Activated CD4-positive, CD25-positive, alpha-beta regulatory T cell treated with anti-CD3 and anti-CD28 coated beads, Interleukin-2, amount 50 U/mL, for 72 hours (primary cell): ENCODE data around the gene ZNF567.
"Not testable (repeated sequence)": the region's sequence is repeated elsewhere in the genome, so short reads cannot be mapped to it uniquely, and the experiment has no call there.

Source experiments
- DNase-seq: peaks from one replicate; pipeline ENCODE4 v3.0.0; 2021

The ZNF567 gene

DNA sequence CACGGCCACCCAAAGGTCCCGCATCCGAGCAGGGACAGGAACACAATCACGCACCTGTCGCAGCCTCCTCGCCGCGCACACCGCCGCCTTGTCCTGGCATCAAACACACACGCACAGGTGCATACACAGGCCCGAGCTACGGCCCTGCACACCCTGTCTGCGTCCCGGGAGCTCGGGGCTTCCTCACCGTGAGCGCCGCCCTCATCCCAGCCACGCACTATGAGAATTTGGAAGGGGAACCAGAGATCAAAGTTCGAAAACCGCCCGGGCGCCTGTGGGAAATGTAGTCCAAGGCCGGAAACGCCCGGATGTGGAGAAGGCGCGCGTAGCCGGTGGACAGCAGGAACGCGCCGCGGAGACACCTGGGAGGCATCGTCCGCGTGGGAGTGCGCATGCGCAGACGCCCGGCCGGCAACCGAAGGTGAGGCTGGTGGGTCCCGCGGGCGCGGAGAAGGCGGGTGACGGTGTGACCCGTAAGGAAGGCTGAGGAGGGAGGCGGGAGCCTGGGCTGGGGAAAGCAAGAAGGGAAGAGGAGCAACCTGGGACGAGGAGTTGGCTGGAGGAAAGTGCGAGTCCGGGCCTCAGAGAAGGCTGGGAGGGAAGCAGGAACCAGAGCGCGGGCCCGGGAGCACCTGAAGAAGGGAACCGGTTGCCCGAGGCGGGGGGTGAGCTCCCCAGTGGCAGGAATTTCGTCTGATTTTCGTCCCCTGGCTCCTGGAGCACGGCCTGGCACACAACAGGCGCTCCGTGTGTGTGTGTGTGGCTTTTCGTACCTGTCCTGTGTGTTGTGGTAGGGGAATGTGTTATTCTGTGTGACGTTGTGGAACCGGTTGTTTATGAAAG is at the start of gene ZNF567:
ZNF567 (plus strand) TSS at position 399 of the 843 bp plus-strand sequence. CDS start 7,256 bp downstream, outside the sequence.
- DNase-seq: peak; percentile 98

DNA sequence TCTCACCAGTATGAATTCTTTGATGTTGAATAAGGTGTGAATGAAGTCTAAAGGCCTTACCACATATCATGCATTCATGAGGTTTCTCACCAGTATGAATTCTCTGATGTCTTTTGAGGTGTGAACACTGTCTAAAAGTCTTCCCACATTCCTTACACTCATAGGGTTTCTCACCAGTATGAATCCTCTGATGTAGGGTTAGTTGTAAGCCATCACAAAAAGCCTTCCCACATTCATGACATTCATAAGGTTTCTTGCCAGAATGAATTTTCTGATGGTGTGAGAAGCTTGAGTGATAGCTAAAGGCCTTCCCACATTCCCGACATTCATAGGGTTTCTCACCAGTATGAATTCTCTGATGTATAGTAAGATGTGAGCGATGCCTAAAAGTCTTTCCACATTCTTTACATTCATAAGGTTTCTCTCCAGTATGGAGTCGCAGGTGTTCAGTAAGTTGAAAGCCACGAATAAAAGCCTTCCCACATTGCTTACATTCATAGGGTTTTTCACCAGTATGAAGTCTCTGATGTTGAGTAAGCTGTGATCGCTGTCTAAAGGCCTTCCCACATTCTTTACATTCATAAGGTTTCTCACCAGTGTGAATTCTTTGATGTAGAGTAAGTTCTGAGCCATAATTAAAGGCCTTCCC is 48.4 kb upstream of the ZNF567 start:
- no peak for DNase-seq

DNA sequence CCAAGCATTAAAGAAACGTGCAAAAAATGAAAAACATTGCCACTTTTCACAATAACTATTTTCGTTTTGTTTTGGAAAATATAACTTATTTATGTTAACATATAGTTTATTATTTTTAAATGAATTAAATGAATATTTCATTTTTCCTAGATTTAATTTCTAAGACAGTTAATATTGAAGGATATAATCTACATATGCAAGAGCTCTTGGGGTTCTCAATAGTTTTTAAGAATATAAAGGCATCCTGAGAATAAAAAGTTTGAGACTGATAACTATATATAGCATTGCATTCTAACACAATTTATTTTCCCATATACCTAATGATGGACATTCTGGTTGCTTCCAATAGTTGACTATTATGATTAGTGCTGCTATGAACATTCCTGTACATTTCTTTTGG is 40.7 kb upstream of the ZNF567 start:
- DNase-seq: no peak

DNA sequence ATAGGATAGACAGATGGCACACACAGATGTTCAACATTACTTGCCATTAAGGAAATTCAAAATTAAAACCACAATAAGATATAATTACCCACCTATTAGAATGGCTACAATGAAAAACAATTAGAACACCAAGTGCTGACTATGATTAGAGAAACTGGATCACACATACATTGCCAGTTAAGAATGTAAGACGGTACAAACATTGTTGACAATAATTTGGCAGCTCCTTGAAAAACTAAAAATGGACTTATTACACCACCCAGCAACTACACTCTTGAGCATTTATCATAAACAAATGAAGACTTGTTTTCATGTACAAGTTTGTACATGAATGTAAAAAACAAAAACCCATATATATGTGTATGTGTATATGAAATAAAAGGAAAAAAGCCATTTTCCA is 34.5 kb upstream of the ZNF567 start:
- no peak for DNase-seq

DNA sequence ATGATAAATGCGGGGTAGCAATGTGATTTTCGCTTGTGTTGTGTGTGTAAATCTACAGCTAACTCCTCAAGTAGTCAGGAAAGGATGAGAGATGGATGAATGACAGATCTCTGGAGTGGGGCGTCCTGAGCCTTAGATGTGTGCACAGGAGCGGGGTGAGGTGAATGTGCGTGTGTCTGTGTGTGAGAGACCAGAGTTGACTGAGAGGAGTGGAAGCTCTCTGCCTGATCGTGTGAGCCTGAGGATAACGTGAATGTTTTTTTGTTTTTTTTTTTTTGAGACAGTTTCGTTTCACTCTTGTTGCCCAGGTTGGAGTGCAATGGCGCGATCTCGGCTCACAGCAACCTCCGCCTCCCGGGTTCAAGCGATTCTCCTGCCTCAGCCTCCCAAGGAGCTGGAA is 21.6 kb upstream of the ZNF567 start:
- DNase-seq: no peak

DNA sequence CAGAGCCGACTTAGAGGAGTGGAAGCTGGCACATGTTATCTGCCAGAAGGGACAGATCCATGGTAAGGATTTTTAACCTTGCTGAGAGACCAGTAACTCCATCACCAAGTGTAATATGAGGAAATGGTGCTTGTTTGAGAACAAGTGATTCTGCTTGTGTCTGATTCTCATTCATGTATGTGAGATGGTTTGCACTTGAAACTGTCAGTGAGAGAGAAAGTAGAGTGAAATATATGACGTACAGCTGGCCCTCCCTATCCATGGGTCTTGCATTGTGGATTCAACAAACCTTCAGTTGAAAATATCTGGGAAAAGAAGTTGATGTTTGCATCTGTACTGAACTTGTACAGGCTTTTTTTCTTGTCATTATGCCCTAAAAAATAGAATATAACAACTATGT is 18.8 kb upstream of the ZNF567 start:
- no peak for DNase-seq

DNA sequence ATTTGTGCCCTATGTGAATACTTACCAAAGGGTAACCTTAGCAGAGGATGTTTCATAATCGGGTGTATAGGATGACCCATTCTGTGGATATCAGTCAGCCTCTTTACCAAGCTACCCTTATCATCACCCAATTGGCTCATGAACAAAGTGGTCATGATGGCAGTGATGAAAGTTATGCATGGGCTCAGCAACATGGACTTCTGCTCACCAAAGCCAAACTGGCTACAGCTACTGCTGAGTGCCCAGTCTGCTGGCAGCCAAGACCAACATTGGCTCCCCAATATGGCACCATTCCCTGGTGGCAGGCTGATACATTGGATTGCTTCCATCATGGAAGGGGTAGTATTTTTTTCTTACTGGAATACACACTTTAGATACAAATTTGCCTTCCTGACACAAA is 15.0 kb upstream of the ZNF567 start:
- no peak for DNase-seq

- DNase-seq: no peak
Observed at GRCh38 chr19:36674201-36674600, 13.2 kb upstream of the ZNF567 start.

DNA sequence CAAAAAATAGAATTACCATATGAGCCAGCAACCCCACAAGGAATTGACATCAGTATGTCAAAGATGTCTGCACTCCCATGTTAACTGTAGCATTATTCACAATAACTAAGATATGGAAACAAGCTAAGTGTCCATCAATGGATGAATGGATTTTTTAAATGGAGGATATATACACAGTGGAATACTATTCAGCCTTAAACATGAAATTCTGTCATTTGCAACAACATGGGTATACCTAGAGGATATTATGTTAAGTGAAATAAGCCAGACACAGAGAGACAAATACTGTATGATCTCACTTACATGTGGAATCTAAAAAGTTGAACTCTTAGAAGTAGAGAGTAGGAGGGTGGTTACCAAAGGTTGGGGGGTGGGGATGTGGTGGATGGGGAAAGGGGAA is 8.0 kb upstream of the ZNF567 start:
- DNase-seq: no peak

DNA sequence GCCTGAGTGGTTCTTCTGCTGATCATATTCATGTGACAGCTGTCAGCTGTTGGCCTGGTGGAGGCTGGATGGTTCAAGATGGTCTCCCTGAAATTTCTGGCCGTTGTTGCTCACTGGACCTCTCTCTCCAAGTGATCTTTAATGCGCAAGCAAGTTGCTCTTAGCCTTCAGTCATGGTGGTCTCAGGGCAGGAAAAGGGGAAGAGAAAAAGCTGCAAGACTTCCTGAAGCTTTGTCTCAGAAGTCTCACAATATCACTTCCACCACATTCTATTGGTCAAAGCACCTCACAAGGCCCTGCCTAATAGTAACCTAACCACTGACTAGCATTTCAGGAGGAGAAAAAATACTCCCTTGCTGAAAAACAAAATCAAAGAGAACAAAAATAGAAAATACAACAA is 1.6 kb upstream of the ZNF567 start:
- DNase-seq: no peak

DNA sequence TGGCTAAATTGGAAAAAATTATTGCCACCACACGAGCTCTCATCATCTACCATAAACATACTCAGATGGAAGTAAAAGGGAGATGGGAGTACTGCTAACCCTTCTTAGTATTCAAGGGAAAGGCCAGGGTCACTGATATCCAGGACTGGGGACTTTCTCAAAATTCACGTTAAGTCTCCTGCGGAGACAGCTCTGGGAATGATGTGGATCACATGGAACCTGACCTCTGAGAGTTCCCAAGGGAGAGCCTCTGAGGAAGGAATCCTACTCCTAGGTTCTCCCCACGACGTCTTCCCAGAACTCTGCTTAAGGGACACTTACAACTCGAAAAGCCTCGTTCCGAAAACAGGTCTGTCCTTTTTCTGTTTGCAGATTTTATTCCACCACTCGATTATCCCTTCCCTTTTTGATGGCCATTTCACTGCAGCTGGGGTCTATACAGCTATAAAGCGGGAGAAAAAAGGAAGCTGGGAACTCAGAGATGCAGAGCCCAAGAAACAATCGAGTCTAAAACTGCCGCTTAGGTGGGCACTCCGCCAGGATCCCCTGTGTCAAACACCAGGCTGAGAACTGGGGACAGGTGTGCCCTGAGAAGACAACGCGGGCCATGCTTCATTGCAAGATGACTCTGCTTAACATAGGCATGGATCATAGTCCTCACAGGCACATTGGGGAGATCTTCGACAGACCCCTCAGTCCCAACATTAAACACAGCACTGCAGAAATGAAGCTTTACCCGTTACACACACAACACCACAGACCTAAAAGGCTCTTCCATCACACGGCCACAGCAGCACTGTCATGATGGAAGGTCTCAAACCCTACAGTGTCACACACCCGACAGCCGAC is 823 bp upstream of the ZNF567 start:
- DNase-seq: no peak

GRCh38 chr19:36688058-36688457 is 646 bp downstream of the ZNF567 start:
- DNase-seq: no peak

DNA sequence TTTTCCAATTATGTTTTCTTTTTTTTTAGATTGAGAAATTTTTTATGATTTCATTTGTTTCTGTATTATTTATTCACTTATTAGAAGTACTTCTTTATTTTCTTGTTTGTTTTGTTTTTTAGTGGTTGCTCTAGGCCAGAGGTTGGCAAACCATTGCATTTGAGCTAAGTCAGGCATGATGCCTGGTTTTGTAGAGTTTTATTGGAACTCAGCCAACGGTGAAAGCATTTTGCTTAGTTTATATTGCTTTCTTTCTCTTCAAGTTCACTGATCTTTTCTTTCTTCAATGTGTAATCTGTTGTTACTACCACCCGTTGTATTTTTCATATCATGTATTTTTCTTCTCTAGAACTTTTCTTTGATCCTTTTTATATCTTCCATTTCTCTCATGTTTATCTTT is 19.7 kb downstream of the ZNF567 start:
- DNase-seq: no peak

DNA sequence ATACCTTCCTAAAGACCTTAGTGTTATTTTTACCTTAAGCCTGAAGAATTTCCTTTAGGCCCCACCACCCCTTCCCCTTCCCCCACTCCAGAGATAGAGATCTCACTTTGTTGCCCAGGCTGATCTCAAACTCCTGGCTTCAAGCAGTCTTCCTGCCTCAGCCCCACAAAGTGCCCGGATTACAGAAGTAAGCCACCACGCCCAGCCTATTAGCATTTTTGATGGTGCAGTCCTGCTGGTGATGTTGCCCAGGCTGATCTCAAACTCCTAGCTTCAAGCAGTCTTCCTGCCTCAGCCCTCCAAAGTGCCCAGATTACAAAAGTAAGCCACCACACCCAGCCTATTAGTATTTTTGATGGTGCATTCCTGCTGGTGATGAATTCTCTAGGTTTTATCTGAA is 22.0 kb downstream of the ZNF567 start:
- no peak for DNase-seq

- DNase-seq: no peak
Observed at GRCh38 chr19:36719687-36720556, 32.5 kb downstream of the ZNF567 start.

GRCh38 chr19:36736166-36736565 is 48.8 kb downstream of the ZNF567 start:
- not testable (repeated sequence) for DNase-seq

DNA sequence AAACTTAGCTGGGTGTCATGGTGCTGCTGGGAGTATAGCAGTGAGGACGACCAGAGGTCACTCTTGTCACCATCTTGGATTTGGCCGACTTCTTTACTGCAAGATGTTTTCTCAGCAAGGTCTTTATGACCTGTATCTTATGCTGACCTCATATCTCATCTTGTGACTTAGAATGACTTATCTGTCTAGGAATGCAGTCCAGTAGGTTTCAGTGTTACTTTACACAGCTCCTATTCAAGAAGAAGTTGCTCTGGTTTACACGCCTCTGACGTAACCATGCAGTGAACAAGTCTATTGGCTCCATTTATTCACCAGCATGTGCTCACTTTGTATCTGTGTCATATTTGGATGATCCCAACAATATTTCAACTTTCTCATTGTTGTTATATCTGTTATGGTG is 58.5 kb downstream of the ZNF567 start:
- no peak for DNase-seq

DNA sequence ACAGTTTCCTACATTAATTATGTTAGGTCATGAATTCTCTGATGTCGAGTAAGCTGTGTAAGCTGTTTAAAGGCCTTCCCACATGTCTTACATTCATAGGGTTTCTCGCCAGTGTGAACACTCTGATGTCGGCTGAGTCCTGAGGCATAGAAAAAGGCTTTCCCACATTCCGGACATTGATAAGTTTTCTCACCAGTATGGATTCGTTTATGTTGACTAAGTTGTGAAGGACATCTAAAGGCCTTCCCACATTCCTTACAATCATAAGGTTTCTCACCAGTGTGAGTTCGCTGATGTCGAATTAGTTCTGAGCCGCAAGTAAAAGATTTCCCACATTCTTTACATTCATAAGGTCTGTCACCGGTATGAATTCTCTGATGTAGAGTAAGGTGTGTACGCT is 60.3 kb downstream of the ZNF567 start:
- no peak for DNase-seq

DNA sequence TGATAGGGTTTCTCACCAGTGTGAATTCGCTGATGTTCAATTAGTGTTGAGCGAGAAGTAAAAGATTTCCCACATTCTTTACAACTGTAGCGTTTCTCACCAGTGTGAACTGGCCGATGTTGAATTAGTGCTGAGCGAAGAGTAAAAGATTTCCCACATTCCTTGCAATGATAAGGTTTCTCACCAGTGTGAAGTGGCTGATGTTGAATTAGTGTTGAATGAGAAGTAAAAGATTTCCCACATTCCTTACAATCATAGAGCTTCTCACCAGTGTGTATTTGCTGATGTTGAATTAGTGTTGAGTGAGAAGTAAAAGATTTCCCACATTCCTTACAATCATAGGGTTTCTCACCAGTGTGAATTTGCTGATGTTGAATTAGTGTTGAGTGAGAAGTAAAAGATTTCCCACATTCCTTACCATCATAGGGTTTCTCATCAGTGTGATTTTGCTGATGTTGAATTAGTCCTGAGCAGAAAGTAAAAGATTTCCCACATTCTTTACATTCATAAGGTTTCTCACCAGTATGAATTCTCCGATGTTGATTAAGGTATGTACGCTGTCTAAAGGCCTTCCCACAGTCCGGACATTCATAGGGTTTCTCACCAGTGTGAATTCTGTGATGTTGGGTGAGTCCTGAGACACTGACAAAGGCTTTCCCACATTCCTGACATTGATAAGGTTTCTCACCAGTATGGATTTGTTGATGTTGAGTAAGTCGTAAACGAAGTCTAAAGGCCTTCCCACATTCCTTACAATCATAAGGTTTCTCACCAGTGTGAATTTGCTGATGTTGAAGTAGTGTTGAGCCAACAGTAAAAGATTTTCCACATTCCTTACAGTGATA is 61.2 kb downstream of the ZNF567 start:
- no peak for DNase-seq

DNA sequence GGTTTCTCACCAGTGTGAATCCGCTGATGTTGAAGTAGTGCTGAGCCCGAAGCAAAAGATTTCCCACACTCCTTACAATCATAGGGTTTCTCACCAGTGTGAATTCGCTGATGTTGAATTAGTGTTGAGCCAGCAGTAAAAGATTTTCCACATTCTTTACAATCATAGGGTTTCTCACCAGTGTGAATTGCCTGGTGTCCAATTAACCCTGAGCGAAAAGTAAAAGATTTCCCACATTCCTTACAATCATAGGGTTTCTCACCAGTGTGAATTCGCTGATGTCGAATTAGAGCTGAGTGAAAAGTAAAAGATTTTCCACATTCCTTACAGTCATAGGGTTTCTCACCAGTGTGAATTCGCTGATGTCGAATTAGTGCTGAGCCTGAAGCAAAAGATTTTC is 62.2 kb downstream of the ZNF567 start:
- DNase-seq: not testable (repeated sequence)

- DNase-seq: no peak
Observed at GRCh38 chr19:36750066-36750691, 62.8 kb downstream of the ZNF567 start.
